Esophagus squamous epithelium (tissue), 5 donors: ENCODE data around the gene WDR73. TPM values are rescaled to one million over a fixed set of nuclear protein-coding genes. Genes with fewer than 3 reads are reported as not detected.

Experiments
- DNase-seq: peaks from one replicate; lab custom pipeline; 2025; lab: John Stamatoyannopoulos, UW
- H3K27ac ChIP-seq, 4 donors: fragments of 200-600 bp; sonication (generic); one replicate each; pipeline ENCODE4 v1.5.1; 2016 to 2019; ENCODE audit warnings: mild to moderate bottlenecking in 1 of 4
- H3K27me3 ChIP-seq, 4 donors: fragments of 200-600 bp; sonication (generic); 1 replicate in 3 of 4; 2 replicates in 1 of 4; pipeline versions ENCODE4 v1.5.1 to v1.6.0; 2017 to 2021; ENCODE audit warnings: antibody characterized with exemption in 1 of 4
- H3K36me3 ChIP-seq, 3 donors: fragments of 200-600 bp; sonication (generic); one replicate each; pipeline ENCODE4 v1.5.1; 2016 to 2019
- H3K4me1 ChIP-seq, 3 donors: fragments of 200-600 bp; sonication (generic); one replicate each; pipeline ENCODE4 v1.5.1; 2017 to 2019
- H3K4me3 ChIP-seq, 4 donors: fragments of 200-600 bp; sonication (generic); 1 replicate in 3 of 4; 2 replicates in 1 of 4; pipeline ENCODE4 v1.5.1; 2016 to 2019; ENCODE audit warnings: mild to moderate bottlenecking in 2 of 4, moderate library complexity in 1 of 4
- H3K9me3 ChIP-seq, 3 donors: fragments of 200-600 bp; sonication (generic); one replicate each; pipeline ENCODE4 v1.5.1; 2016 to 2019
- POLR2A ChIP-seq, 4 donors: fragments of 450-650 bp; IDR thresholded peaks; one replicate each; pipeline ENCODE4 v1.6.1; 2017; ENCODE audit warnings: antibody characterized with exemption in 4 of 4, mild to moderate bottlenecking in 4 of 4, moderate library complexity in 3 of 4
- WGBS, 2 donors: methylation state at CpG; one replicate each; pipeline ENCODE4 v1.1.5; 2018; 5-methylcytosine and 5-hydroxymethylcytosine counted together
- intact Hi-C: fragments of 100-400 bp; cut with DNase I; formaldehyde crosslinking; loops from one replicate; pipeline ENCODE4 v1.15.0; 2022
- total RNA-seq, 4 donors: library from RNA; depleted of rRNA; stranded (reverse); fragments of >200 nt; gene quantifications; one replicate each; pipeline ENCODE4 v1.1.0, GENCODE V29; 2016
- TF ChIP-seq, protein P1 (sequence below), 6 experiments: fragments of 450-650 bp in 4 of 6; fragments of 200-600 bp in 2 of 6; sonication (generic) in 2 of 6; IDR thresholded peaks; one replicate each; pipeline ENCODE4 v1.5.1; 2016 to 2019; ENCODE audit warnings: antibody characterized with exemption in 6 of 6, mild to moderate bottlenecking in 4 of 6, moderate library complexity in 4 of 6
- donor health status: DM: yes; HTN: yes; CAD: no.

The WDR73 gene
- total RNA-seq, 4 donors from 2014 or later = 14.1 to 27.5 (median 16.5) TPM

DNA sequence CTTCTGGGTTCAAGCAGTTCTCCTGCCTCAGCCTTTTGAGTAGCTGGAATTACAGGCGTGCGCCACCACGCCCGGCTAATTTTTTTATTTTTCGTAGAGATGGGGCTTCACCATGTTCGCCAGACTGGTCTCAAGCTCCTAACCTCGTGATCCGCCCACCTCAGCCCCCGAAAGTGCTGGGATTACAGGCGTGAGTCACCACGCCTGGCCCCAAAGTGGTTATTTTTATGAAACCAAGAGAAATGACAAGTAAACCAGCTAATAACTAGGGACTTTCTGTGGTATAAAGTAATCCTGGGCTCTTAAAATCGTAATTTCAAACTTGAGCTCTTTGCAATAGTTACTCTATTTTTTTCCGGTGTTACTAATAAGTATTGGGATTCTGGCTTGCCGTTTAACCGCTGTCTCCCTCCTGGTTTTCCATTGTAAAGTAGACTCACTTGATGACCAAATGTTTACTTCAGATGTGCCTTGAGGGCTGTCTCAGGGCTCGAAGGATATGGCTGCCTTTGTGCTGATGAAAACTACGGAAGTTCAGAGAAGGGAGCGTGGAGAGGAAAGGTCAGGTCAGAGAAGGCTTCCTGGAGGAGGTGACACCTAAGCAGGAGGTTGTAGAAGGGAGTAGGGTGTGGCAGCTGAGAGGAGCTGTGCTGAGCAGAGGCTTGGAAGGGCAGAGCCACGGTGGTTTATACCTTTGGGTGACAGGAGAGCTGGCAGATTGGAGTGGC, 49.1 kb downstream of the WDR73 start:
- DNase-seq = no peak
- intact Hi-C loops = no loop called here
- Histone ChIP-seq H3K27me3 (no peaks in the 10 kb centered on the region), H3K9me3 (no peaks in the 10 kb centered on the region), H3K4me1 (peaks cover 6 to 24% (median 8%) of the 10 kb centered on the region in 3 donors), H3K36me3 (peaks cover 0 to 36% (median 0%) of the 10 kb centered on the region in 3 donors), H3K27ac (no peak overlapping the region), H3K4me3 (no peak overlapping the region)
- TF ChIP-seq POLR2A (IDR thresholded peaks at IDR 0.05) = no peak
- TF ChIP-seq, protein P1, sequence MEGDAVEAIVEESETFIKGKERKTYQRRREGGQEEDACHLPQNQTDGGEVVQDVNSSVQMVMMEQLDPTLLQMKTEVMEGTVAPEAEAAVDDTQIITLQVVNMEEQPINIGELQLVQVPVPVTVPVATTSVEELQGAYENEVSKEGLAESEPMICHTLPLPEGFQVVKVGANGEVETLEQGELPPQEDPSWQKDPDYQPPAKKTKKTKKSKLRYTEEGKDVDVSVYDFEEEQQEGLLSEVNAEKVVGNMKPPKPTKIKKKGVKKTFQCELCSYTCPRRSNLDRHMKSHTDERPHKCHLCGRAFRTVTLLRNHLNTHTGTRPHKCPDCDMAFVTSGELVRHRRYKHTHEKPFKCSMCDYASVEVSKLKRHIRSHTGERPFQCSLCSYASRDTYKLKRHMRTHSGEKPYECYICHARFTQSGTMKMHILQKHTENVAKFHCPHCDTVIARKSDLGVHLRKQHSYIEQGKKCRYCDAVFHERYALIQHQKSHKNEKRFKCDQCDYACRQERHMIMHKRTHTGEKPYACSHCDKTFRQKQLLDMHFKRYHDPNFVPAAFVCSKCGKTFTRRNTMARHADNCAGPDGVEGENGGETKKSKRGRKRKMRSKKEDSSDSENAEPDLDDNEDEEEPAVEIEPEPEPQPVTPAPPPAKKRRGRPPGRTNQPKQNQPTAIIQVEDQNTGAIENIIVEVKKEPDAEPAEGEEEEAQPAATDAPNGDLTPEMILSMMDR (IDR thresholded peaks at IDR 0.05) = no peak
- WGBS, 2 donors = 76 to 78% methylated on average over 12 to 19 of the region's 19 CpGs

DNA sequence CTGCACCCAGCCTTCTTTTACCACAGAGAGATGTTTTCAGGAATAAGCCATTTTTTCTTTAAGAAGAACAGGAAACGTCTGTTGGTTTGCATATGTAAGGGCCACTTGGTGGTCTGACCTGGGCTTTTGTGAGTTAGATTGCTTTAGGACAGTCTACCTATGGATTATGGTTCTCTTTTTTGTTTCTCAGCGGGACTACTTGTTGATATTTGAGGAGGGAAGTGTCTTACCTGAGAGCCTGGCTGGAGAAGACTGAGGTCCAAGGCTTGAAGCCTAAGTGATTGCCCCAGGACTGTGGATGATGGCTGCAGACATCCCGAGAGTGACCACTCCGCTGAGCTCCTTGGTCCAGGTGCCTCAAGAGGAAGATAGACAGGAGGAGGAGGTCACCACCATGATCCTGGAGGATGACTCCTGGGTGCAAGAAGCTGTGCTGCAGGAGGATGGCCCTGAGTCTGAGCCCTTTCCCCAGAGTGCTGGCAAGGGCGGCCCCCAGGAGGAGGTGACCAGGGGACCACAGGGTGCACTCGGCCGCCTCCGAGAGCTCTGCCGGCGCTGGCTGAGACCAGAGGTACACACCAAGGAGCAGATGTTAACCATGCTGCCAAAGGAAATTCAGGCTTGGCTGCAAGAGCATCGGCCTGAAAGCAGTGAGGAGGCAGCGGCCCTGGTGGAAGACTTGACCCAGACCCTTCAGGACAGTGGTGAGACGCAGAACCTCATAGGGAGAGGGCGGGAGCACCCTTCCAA, 50.3 kb downstream of the WDR73 start:
- DNase-seq = no peak
- H3K27me3 ChIP-seq = no peaks in the 10 kb centered on the region
- H3K9me3 ChIP-seq = no peaks in the 10 kb centered on the region
- H3K4me1 ChIP-seq = peaks cover 8 to 36% (median 10%) of the 10 kb centered on the region in 3 donors
- intact Hi-C loops = no loop called here
- no peak overlapping the region for H3K27ac ChIP-seq
- H3K4me3 ChIP-seq = no peak overlapping the region
- peaks cover 0 to 36% (median 0%) of the 10 kb centered on the region in 3 donors for H3K36me3 ChIP-seq
- WGBS, 2 donors = 82 to 95% methylated on average over 4 to 11 of the region's 14 CpGs
- TF ChIP-seq, protein P1 (IDR thresholded peaks at IDR 0.05) = no peak
- no peak for TF ChIP-seq POLR2A (IDR thresholded peaks at IDR 0.05)

DNA sequence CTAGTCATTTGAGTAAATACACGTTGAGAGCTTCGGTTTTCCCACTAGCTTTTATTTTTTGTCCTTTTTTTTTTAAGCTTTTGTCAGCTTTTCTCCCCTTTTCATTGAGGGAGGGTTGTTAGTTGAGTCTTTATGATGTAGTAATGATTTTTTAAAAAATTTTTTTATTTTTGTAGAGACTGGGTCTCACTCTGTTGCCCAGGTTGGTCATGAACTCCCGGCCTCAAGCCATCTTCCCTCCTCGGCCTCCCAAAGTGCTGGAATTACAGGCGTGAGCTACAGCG, 52.6 kb downstream of the WDR73 start:
- peaks cover 8 to 39% (median 10%) of the 10 kb centered on the region in 3 donors for H3K4me1 ChIP-seq
- TF ChIP-seq, protein P1 (IDR thresholded peaks at IDR 0.05) = no peak
- no peak for TF ChIP-seq POLR2A (IDR thresholded peaks at IDR 0.05)
- intact Hi-C loops = no loop called here
- no peaks in the 10 kb centered on the region for H3K27me3 ChIP-seq
- H3K9me3 ChIP-seq = no peaks in the 10 kb centered on the region
- no peak for DNase-seq
- H3K27ac ChIP-seq = peak overlapping the region in 2 of 4 donors; percentile 79 to 83
- peak overlapping the region; percentile 84 to 98 (median 94) for H3K4me3 ChIP-seq
- peaks cover 0 to 26% (median 0%) of the 10 kb centered on the region in 3 donors for H3K36me3 ChIP-seq
- WGBS, 2 donors = 18 to 19% methylated on average over 6 of the region's 6 CpGs

DNA sequence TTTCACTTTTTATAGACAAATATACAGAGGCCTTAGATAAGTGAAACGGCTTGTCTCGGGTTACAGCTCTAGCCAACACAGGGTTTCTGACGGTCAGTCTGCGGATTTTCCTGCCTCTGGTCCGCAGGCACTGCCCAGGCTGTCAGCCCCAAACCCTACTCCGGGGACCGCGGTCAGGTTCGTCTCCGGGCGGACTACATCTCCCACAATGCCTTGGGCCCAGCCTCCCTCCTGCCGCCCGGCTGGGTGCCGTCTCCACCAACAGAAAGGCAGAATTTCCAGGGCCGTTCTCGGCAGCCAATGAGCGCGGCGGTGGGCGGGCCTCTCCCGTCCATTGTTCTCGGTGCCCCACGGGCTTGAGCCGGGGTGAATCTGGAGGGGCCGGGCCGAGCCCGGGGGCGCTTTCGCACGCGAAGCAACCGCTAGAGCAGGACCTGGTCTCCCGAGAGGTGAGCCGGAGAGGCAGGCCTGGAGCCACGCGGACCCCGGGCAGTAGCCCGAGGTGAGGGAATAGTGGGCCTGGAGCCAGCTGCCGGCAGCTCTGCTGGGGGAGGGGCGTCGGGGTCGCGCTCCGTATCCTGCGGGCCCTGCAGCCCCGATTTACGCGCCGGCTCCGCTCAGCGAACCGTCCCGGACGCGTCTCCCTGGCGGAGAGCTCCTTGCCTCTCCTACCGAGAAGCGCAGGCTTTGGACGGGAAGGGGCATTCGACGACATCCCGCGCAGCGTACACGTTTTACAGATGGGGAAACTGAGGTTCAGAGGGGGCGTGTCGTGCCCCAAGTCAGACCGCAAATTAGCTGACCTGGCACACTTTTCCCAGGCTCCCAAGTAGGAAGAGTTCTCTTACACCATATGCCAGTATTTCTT, 53.2 kb downstream of the WDR73 start, which contains the start of gene ZSCAN2:
ZSCAN2 (plus strand) TSS at position 323 of the 868 bp plus-strand sequence. CDS start 2,919 bp downstream, outside the sequence.
- Histone ChIP-seq H3K36me3 (peaks cover 0 to 20% (median 0%) of the 10 kb centered on the region in 3 donors), H3K4me1 (peaks cover 8 to 39% (median 10%) of the 10 kb centered on the region in 3 donors), H3K9me3 (no peaks in the 10 kb centered on the region), H3K27me3 (no peaks in the 10 kb centered on the region), H3K4me3 (peak within 1 kb of the TSS; percentile 84 to 98 (median 94)), H3K27ac (peak within 1 kb of the TSS; percentile 79 to 87 (median 82))
- 0% methylated on average over 8 to 9 of the region's 68 CpGs for WGBS, 2 donors
- peak; percentile 64 for DNase-seq
- intact Hi-C loops = no loop called here
- TF ChIP-seq, protein P1 (IDR thresholded peaks at IDR 0.05) = peak in 1 of 6 experiments; percentile 3
- TF ChIP-seq POLR2A (IDR thresholded peaks at IDR 0.05) = peak in 2 of 4 donors; percentile 16 to 19
